ENCODE data around the gene TNRC6A.
A peak's percentile ranks its signal among the peaks of the same experiment; 100 is the strongest.
"Not testable (repeated sequence)": the region's sequence is repeated elsewhere in the genome, so short reads cannot be mapped to it uniquely, and the experiment has no call there.

Gene TNRC6A

DNA sequence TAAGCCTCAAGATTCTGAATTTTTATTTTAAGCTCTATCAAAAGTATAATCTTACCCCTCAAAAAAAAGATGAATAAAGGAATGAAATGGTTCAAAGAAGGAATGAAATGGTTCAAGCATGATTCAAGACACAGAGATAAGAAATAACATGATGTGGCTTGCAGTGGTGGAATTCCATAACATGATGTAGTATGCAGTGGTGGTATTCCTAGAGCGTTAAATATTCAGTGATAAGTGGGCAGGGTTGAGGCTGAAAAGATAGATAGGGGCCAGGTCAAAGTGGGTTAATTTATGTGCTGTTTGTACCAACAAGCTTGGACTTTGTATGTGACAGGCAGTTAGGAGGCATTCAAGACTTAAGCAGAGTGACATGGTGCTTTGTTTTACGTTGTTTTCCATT, 29.6 kb downstream of the TNRC6A start:
- DNase-seq = no peak

DNA sequence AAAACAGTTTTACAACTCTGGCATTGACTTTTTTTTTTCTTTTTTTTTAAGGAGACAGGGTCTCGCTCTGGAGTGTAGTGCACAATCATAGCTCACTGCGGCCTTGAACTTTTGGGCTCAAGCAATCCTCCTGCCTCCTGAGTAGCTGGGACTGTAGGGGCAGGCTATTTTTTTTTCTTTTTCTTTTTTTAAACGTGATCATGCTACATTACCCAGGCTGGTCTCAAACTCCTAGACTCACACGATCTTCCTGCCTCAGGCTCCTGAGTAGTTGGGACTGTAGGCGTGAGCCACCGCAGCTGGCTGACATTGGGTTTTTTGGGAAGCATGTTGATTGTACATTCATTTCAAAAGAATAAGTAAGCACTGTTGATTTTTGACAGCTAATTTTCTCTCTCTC, 32.1 kb downstream of the TNRC6A start:
- no peak for DNase-seq

DNA sequence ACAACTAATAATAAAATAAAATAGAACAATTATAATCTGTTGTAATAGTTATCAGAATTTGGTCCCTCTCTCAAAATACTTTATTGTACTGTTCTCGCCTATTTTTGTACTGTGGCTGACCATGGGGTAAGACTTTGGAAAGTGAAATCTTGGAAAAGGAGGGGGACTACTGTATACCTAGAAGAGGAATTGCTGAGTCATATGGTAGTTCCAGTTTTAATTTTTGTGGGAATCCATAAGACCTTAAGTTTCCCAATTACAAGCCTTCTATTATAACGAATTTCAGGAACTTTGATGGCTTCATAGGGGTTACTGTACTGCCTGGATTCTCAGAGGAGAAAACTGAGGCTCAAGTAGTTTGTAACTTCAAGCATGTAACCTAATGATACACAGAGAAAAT, 35.5 kb downstream of the TNRC6A start:
- DNase-seq = no peak

DNA sequence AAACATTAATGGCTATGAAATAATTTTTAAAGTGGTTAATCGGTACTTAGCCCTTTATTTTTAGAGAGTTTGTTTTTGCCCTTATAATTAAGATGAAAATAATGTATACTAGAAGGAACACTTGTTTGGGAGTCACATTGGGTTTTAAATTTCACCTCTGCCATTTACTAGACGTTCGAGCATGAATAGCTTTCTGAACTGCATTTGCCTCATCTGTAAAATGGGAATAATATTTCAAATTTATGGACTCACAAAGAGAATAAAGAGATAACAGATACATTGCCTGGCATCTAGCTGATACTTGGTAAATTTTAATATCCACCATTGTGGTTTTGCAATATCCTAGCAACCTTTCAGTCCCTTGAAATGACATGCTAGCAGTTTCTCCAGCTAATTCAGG, 36.6 kb downstream of the TNRC6A start:
- DNase-seq = no peak

DNA sequence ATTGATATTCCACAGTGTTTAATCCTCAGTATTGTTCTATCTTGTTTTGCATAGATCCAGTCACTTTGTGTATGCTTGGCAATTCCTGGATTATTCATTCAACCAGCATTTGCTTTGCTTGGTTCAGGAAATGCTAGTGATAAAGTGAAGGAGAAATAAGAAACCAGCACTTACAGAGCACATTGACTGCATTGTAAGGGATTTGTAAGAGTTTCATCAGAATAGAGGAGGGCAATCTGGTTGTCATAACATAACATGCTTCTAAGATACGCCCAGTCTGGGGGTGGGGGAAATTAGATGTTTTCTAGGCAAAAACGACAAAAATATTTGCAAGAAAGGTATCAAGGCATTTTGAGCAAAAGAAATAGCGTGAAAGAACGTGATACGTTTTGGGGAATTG, 40.4 kb downstream of the TNRC6A start:
- no peak for DNase-seq

DNA sequence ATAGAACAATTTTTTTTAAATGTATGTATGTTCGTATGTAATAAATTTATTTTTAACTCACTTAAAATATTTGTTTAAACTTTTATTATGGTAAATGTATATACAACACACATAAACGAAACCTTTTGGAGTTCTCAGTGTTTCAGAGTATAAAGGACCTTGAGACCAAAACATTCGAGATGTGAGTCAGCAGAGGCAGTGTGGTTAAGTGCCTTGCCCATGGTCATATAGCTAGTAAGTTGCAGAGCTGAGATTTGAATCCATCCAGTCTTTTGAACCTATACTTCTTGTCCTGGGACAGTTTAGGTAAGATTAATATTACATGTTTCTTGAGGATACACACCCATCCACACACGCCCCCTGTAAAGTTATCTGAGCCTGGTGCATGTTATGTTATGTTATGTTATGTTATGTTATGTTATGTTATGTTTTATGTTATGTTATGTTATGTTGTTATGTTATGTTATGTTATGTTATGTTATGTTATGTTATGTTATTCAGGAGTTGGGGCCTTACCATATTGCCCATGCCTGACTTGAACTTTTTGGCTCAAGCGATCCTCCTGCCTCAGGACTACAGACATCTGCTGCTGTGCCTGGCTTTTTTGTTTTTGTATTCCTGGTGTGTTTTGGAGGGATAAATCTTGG, 41.8 kb downstream of the TNRC6A start:
- no peak for DNase-seq

DNA sequence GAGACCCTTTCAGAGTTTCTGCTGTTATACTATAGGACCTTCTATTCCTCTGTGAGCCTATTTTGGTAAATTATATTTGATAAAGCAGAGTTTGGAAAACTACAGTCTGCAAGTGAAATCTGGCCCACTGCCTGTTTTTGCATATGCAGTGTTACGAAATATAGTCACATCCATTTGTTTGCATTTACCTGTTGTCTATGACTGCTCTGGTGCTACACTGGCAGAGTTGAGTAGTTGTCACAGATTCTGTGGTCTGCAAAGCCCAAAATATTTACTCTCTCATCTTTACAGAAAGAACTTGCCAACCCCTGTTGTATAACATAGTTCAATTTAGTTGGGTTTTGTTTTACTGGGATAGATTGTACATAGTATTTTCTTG, 42.3 kb downstream of the TNRC6A start:
- no peak for DNase-seq

DNA sequence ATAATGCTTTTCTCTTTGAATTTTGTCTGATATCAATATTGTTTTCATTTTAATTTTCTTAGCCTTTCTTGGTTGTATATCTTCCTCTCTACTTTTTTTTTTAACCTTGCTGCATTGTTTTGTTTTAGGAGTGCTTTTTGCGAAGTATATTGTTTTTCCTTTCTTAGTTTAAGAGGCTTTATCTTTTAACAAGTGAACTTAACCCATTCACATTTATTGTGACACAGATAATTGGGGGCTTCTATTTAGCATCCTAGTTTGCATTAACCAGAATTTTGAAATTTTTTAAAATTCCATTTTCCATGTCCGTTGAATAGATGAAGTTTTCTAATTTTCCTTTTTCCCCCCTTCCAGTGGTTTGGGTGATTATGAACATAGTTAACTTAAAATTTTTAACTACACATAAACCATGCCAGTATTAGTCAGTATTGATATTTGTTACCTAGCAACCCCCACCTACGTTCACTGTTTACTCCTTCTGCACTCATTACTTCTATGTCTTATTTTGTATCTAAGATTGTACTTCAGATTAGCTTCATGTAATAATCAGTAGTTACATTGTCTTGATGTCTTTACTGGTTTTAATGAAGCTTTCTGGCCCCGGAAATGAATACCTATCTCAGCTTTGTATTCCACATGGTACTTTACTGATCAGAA, 44.4 kb downstream of the TNRC6A start:
- no peak for DNase-seq

DNA sequence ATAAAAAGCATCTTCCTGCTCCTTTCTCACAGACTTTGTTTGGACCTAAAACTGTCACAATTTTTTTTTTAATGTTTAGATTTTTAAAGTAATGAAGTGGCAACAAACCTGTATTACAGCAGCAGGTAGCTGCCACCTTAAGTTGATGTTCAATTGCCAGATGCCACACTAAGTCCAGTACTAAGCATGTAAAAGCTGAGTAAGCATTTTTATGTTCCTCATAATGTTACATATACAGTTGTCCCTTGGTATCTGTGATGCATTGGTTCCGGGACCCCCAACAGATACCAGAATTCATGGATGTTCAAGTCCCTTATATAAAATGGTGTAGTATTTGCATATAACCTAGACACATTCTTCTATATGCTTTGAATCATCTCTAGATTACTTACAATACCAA, 45.1 kb downstream of the TNRC6A start:
- no peak for DNase-seq

DNA sequence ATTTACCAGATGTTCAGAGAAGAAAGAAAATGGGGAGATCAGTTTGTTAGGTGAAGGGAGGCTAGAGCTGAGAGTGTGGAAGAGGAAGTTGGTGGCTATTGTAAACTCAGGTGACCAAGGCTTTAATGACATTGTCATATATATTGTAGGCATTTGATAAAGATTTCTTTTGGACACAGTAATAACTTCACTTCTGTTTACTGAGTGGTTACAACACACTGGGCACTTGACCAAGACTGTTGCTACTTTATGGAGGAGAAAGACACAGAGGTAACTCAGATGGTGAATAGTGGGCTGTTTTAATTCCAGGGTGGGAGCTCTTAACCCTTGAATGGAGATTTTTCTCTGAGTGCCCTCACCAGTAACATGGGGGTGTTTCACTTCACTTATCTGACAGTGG, 46.0 kb downstream of the TNRC6A start:
- DNase-seq = no peak

DNA sequence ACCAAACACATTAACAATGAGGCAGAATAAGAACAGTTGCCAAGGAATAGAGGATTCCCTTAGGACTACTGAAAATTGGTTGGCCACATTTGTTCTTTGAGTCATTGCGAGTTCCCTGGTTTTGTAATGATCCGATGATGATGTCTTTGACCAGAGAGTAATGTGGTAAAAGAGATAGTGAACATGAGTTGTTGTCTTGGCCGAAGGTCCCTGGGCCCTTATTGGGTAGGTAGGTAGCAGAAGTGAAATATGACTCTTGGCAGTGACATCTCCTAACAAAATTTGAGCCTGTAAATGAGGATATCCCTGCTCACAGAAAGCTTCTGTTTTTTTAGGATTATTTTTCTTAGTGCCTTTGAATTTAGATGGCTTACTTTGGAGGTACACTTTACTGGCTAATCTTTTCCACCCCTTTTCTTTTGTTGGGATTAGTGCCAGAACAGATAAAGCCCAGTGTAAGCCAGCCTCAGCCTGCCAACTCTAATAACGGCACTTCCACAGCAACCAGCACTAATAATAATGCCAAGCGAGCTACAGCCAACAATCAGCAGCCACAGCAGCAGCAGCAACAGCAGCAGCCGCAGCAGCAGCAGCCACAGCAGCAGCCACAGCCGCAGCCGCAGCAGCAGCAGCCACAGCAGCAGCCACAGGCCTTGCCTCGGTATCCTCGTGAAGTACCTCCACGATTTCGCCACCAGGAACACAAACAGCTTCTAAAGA, 47.2 kb downstream of the TNRC6A start:
- peak in 3 of 14 donors; percentile 2 to 11 (median 10) for DNase-seq

DNA sequence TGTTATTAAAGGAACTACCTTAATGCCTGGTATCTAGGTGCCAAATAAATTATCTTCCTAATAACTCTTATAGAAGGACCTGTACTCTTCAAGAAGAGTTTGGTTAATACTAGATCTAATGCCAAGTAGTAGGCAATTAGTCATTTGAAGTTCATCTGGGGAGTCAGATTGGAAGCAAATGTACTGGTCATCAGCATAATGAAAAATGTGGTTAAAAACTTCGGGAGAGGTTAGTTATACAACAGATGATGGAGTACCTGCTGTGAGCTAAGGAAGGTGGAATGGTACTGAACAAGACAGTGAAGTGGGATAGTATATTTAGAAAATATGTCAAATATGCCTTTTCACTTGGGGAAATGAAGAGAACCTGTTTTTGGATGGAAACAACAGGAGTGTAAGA, 49.2 kb downstream of the TNRC6A start:
- no peak for DNase-seq

DNA sequence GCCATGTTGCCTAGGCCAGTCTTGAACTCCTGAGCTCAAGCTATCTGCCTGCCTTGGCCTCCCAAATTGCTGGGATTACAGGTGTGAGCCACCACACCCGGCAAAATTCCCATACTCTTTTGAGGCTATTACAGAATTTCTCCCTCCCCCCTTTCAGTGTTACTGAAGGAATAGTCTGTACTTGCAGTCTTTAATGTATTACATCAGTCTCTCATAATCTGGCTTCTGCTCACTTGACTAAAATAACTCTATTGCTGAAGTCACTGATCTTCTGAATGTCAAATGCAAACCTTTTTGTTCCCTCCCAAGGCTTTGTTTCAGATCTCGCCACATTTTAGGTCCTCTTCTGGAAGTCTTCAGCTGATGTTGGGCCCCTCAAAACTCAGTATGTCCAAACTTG, 51.8 kb downstream of the TNRC6A start:
- no peak for DNase-seq

DNA sequence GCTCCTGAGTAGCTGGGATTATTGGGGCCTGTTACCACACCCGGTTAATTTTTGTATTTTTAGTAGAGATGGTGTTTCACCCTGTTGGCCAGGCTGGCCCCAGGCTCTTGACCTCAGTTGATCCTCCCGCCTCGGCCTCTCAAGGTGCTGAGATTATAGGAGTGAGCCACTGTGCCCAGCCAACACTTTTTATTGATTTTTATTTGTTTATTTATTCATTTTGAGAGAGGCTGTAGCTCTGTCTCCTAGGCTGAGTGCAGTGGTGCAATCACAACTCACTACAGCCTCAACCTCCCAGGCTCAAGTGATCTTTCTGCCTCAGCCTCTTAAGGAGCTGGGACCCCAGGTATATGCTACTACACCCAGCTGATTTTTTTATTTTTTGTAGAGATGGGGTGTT, 54.7 kb downstream of the TNRC6A start:
- DNase-seq = no peak

DNA sequence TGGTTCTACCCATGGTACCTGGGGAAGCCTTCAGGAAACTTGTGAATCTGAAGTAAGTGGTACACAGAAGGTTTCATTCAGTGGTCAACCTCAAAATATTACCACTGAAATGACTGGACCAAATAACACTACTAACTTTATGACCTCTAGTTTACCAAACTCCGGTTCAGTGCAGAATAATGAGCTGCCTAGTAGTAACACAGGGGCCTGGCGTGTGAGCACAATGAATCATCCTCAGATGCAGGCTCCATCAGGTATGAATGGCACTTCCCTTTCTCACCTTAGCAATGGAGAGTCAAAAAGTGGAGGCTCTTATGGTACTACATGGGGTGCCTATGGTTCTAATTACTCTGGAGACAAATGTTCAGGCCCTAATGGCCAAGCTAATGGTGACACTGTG, 60.4 kb downstream of the TNRC6A start:
- DNase-seq = no peak

DNA sequence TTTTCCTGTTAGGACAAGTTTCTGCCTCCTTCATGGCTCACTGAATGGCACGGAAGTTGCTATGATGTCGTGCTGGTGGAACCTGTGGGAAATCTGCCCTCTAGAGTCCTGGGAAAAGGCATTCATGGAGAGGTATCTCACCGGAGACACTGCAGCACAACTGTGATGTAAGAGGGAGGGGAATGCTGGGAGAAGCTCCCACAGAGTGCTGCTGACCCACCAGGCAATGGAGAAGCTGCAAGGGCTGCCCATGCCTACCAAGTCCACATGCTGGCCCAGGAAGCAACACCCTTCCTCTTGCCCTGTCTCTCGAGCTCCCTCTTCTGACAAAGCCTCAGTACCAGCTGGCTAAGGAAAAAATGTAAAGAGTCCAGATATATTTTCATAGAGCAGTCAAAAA, 71.1 kb downstream of the TNRC6A start:
- DNase-seq = no peak

DNA sequence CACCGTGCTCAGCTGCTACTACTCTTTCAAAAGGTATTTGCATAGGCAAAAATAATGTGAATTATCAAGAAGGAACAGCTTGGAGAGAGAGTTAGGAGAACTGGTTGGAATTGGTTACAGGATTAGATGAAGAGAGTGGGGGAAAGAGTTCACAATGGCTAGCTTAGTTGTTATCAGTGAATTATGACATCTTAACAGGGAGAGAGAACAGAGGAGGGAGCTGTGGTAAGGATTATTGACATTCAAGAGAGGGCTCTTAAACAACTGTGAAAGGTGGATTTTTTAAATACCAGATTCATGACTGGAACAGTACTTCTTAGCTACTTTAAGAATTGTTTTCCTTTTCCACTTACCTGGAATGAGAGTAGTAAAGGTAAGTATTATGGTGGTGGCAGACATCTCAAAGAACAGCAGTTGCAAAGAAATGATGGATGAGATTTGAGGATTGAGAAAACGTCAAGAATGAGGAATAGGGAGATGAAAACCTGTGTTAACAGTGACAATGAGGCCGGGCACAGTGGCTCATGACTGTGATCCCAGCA, 72.4 kb downstream of the TNRC6A start:
- no peak for DNase-seq

DNA sequence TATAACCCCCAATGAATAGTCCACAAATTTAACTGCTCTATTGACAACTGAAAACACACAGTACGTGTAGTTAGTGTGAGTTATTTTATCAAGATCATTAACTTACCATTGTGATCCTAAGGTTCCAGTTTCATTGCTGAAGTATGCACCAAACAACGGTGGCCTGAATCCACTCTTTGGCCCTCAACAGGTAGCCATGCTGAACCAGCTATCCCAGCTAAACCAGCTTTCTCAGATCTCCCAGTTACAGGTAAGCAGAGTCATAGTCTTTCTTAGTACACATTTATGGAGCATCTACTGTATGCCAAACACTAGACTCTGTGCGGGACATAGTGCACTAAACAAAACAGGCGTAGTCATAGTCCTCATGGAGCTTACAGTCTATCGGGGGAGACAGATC, 76.0 kb downstream of the TNRC6A start:
- no peak for DNase-seq

DNA sequence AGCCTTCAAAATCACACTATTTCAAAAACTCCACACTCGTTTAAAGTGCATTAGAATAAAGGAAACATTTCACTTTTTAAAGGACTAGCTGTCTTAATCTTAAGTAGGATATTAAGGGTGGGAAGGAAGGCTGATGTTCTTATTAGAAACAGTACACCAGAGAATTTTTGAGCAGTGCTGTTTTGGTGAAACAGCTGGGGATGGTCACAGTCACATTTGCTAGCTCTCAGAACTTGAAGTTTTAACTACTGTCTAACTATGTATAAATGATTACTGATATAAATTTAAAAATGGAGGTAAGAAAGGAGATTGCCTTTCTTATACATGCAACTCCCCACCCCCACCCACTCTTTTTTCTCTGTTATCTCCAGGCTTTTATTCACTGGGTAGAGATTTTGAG, 77.8 kb downstream of the TNRC6A start:
- DNase-seq = no peak

DNA sequence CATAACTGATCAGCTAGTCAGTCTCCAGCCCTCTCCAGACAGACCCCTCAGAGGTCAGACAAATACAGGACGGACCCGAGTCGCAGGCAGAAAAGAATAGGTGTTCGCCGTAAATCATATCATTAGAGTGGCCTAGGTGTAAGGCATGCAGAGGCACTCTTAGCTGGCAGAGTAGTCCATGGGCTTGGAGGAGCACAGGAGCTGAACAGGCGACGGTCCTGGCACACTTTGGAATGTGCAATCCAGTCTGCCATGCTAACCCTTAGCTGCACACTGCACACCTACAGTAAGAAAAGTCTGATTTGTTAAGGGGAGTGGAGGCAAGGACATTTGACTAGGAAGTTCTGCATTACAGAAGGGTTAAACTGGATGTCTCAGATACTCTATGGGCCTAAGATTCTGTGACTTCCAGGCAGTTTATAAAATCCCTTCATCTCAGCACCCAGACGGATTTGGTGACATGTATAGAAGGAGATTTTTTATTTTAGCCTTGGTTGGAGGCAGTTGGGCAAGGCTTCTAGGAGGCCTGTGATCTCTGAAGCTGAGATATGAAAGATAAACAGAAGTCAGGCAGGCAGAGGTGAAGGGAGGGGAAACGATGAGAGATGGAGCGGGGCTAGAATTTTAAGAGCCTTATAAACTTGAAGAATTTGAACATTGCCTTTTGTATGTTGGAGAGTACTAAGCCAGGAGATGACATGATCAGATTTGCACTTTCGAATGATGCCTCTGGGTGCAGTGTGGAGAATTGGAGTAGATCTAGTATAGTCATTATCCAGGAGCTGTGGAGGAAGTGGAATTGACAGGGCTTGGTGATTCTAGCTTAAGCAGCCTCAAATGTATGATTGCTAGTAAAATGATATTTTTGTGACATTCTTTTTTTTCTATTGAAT, 81.7 kb downstream of the TNRC6A start:
- no peak for DNase-seq

DNA sequence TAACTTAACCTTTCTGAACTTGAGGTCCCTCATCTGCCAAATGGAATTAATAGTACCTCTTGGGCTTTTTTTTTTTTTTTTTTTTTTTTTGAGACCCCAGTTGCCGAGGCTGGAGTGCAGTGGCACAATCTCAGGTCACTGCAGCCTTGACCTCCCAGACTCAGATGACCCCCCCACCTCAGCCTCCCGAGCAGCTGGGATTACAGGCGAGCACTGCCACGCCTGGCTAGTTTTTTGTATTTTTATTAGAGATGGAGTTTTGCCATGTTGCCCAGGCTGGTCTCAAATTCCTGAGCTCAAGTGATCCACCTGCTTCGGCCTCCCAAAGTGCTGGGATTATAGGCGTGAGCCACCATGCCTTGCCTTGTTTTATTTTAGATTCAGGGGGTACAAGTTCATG, 83.4 kb downstream of the TNRC6A start:
- DNase-seq = not testable (repeated sequence)

DNA sequence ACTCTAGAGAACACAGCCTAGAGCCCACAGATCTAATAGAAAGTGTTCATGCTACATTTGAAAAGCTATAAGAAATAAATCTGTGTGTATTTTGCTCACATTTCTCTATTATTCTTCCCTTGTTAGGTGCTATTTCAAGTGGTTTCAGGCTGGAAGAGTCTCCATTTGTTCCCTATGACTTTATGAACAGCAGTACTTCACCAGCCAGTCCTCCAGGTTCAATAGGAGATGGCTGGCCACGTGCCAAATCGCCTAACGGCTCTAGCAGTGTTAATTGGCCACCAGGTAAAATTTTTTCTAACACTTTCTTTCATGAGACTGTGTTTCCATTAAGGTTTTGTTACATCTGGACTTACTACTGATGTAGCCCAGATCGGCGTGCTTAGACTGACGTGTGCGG, 85.6 kb downstream of the TNRC6A start:
- DNase-seq = no peak

DNA sequence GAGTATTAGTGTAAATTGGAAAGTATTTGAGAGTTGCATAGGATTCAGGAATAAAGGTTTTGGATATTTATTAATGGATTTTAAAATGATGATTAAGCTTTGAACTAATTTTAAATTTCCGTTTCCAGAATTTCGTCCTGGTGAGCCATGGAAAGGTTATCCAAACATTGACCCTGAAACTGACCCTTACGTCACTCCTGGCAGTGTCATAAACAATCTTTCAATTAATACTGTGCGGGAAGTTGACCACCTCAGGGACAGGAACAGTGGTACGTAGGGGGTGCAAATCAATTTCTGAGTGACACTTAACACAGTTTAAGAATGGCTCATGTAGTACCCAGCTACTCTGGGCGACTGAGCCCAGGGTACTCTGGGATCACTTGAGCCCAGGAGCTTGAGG, 87.2 kb downstream of the TNRC6A start:
- no peak for DNase-seq

All from C1 segment of cervical spinal cord (tissue), 14 donors.